Osteocyte (in vitro differentiated cells): ENCODE data around the gene PKP3. TPM values are rescaled to one million over a fixed set of nuclear protein-coding genes. Genes with fewer than 3 reads are reported as not detected.

Experiments
- DNase-seq: peaks from one replicate; pipeline ENCODE4 v3.0.0; 2021; ENCODE audit warnings: mixed read lengths; ENCODE audit not compliant: unreplicated experiment; ENCODE audit errors: extremely low spot score
- H3K27ac Mint-ChIP-seq: one replicate; pipeline ENCODE4 v1.8.0; 2021; ENCODE audit warnings: mild to moderate bottlenecking, mixed read lengths; ENCODE audit not compliant: unreplicated experiment
- H3K27me3 Mint-ChIP-seq: one replicate; pipeline ENCODE4 v1.8.0; 2021; ENCODE audit warnings: mixed read lengths; ENCODE audit not compliant: unreplicated experiment
- H3K36me3 Mint-ChIP-seq: one replicate; pipeline ENCODE4 v1.8.0; 2021; ENCODE audit warnings: mixed read lengths; ENCODE audit not compliant: unreplicated experiment
- H3K4me1 Mint-ChIP-seq: one replicate; pipeline ENCODE4 v1.8.0; 2021; ENCODE audit warnings: mixed read lengths; ENCODE audit not compliant: unreplicated experiment
- H3K4me3 Mint-ChIP-seq: one replicate; pipeline ENCODE4 v1.8.0; 2021; ENCODE audit warnings: mild to moderate bottlenecking, moderate library complexity, mixed read lengths; ENCODE audit not compliant: unreplicated experiment
- H3K9me3 Mint-ChIP-seq: one replicate; pipeline ENCODE4 v1.8.0; 2021; ENCODE audit warnings: mixed read lengths; ENCODE audit not compliant: unreplicated experiment
- CTCF ChIP-seq: fragments of 200-600 bp; sonication (generic); IDR thresholded peaks from 2 replicates; pipeline ENCODE4 v1.5.0; 2021; ENCODE audit warnings: antibody characterized with exemption, mild to moderate bottlenecking, moderate library complexity
- total RNA-seq: library from RNA; stranded (reverse); gene quantifications from 2 replicates; pipeline ENCODE4 v1.2.1, GENCODE V29; 2021

The PKP3 gene
- total RNA-seq, 1 donor from 2014 or later: 0.40 TPM

GRCh38 chr11:392102-392777 is 1.8 kb upstream of the PKP3 start:
- Mint-ChIP-seq H3K36me3 (no peaks in the 10 kb centered on the region), H3K27me3 (no peaks in the 10 kb centered on the region), H3K9me3 (no peaks in the 10 kb centered on the region), H3K4me3 (no peak overlapping the region), H3K4me1 (peaks cover 18% of the 10 kb centered on the region), H3K27ac (no peak overlapping the region)
- no peak for DNase-seq
- no peak for TF ChIP-seq CTCF

- Mint-ChIP-seq H3K27me3 (no peaks in the 10 kb centered on the region), H3K36me3 (no peaks in the 10 kb centered on the region), H3K4me1 (peaks cover 18% of the 10 kb centered on the region), H3K27ac (no peak overlapping the region), H3K9me3 (no peaks in the 10 kb centered on the region), H3K4me3 (no peak overlapping the region)
- no peak for TF ChIP-seq CTCF
- no peak for DNase-seq
Observed at GRCh38 chr11:393219-394033, 583 bp upstream of the PKP3 start.

GRCh38 chr11:394858-395655 is 1.0 kb downstream of the PKP3 start:
- H3K27me3 Mint-ChIP-seq: no peaks in the 10 kb centered on the region
- H3K27ac Mint-ChIP-seq: peak overlapping the region; percentile 75
- TF ChIP-seq CTCF: no peak
- H3K4me3 Mint-ChIP-seq: no peak overlapping the region
- no peak for DNase-seq
- peaks cover 18% of the 10 kb centered on the region for H3K4me1 Mint-ChIP-seq
- H3K36me3 Mint-ChIP-seq: no peaks in the 10 kb centered on the region
- H3K9me3 Mint-ChIP-seq: no peaks in the 10 kb centered on the region

GRCh38 chr11:395866-396265 is 1.9 kb downstream of the PKP3 start:
- no peaks in the 10 kb centered on the region for H3K27me3 Mint-ChIP-seq
- no peaks in the 10 kb centered on the region for H3K9me3 Mint-ChIP-seq
- no peak for DNase-seq
- H3K4me3 Mint-ChIP-seq: no peak overlapping the region
- no peak for TF ChIP-seq CTCF
- peak overlapping the region; percentile 47 for H3K27ac Mint-ChIP-seq
- H3K36me3 Mint-ChIP-seq: no peaks in the 10 kb centered on the region
- H3K4me1 Mint-ChIP-seq: peaks cover 18% of the 10 kb centered on the region
